ENCODE data around the gene CRCP.

Gene CRCP

GRCh38 chr7:66190504-66190857, 75.8 kb downstream of the CRCP start:
- no peak for DNase-seq (ENCODE audit: low spot score)

- DNase-seq (ENCODE audit: low spot score) = no peak
These were observed 78.6 kb downstream of the CRCP start for GRCh38 chr7:66193146-66193725.

GRCh38 chr7:66198469-66198868, 83.8 kb downstream of the CRCP start:
- peak; percentile 44 for DNase-seq (ENCODE audit: low spot score)

- DNase-seq (ENCODE audit: low spot score) = peak; percentile 50
These were observed 84.3 kb downstream of the CRCP start for GRCh38 chr7:66198956-66199355.

- DNase-seq (ENCODE audit: low spot score) = peak; percentile 3
These were observed 87.8 kb downstream of the CRCP start for GRCh38 chr7:66202441-66202840.
